Measurements from ENCODE around the gene NPRL2.

- no peak for TF ChIP-seq CREB1 (CRISPR knock-in tag; IDR thresholded peaks at IDR 0.05)
- no peak for TF ChIP-seq CTCF (IDR thresholded peaks at IDR 0.05)
- TF ChIP-seq FOXP1 (CRISPR knock-in tag; IDR thresholded peaks at IDR 0.05; ENCODE audit: borderline replicate concordance), result no peak
- no peak; the same call in 1 of the 2 replicates for TF ChIP-seq ZBTB21 (CRISPR knock-in tag; IDR thresholded peaks at IDR 0.05; ENCODE audit: borderline replicate concordance)
- TF ChIP-seq ZNF317 (CRISPR knock-in tag; IDR thresholded peaks at IDR 0.05; ENCODE audit: borderline replicate concordance, low read depth), result no peak
- no peak for TF ChIP-seq ETV6 (CRISPR knock-in tag; IDR thresholded peaks at IDR 0.05)
Observed at GRCh38 chr3:50336452-50337174, 14.0 kb downstream of the NPRL2 start.

Data from WTC11 (cell line).